HL-60/S4 treated with phorbol 12-myristate 13-acetate at 8.2 ng/mL for 4 days and 3 days (cell line): ENCODE data around the gene RIIAD1.
"Not testable (repeated sequence)": the region's sequence is repeated elsewhere in the genome, so short reads cannot be mapped to it uniquely, and the experiment has no call there.

Experiments
- in situ Hi-C: fragments of 300-500 bp; cut with MboI; formaldehyde crosslinking; loops from 2 replicates; pipeline ENCODE4 v1.15.0; 2022; ENCODE audit warnings: low sequenced_read_pairs

The RIIAD1 gene

DNA sequence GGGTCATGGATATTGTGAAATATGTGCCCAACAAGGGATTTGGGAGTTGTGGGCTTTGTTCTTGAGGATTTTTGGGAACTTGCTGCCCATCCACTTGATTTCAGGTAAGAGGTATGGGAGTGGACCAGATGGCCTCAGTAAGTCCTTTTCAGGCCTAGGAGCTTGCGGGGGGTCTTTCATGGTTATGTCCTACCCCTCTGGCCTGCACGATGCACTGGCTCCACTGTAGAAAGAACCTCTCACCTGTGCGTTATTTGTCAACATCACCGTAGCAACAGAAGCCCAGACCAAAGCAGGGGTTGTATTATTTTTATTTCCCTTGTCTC, 8.6 kb downstream of the RIIAD1 start:
- in situ Hi-C loops: no loop called here

DNA sequence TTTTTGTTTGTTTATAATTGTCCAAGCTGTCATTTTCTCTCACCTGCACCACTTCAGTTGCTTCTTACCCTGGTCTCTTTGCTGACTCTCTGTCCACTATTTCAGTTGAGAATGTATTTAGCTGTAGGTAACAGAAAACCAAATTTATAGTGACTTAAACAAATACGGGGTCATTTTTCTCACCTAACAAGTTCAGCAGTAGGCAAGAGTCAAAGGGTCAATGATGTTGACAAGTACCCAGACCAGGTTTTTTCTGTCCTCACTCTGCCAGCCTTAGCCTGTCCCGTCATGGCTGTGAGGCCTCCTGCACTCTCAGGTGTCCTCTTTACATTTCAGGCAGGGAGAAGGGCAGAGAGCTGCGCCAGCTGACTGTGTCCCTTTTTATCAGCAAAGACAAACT, 11.8 kb downstream of the RIIAD1 start:
- in situ Hi-C loops: no loop called here

DNA sequence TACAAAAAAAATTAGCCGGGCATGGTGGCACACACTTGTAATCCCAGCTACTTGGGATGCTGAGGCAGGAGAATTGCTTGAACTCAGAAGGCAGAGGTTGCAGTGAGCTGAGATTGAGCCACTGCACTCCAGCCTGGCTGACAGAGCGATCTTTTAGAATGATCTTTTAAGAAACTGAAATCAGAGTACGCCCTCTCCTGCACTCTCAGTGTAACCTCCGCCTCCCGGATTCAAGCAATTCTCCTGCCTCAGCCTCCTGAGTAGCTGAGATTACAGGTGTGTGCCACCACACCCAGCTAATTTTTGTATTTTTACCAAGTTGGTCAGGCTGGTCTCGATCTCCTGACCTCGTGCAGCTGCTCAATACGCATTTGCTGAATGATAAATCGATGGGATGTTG, 12.7 kb downstream of the RIIAD1 start:
- in situ Hi-C loops: not testable (repeated sequence)

DNA sequence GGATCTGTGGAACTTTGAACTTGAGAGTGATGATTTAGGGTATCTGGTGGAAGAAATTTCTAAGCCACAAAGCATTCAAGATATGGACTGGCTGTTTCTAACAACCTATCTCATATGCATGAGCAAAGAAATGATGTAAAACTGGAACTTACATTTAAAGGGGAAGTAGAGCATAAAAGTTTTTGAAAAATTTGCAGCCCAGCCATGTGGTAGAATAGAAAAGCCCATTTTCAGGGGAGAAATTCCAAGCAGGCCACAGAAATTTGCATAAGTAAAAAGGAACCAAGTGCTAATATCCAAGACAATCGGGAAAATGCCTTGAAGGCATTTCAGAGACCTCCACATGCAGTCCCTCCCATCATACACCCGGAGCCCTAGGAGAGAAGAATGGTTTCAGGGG, 15.7 kb downstream of the RIIAD1 start:
- in situ Hi-C loops: no loop called here

DNA sequence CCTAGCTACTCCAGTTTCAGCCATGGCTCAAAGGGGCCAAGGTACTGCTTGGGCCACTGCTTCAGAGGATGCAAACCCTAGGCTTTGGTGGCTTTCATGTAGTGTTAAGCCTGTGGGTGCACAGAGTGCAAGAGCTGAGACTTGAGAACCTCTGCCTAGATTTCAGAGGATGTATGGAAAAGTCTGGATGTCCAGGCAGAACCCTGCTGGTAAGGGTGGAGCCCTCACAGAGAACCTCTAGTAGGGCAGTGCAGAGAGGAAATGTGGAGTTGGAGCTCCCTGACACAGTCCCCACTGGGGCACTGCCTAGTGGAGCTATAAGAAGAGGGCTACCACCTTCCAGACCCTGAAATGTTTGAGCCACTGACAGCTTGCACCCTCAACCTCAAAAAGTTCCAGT, 16.2 kb downstream of the RIIAD1 start:
- in situ Hi-C loops: no loop called here

DNA sequence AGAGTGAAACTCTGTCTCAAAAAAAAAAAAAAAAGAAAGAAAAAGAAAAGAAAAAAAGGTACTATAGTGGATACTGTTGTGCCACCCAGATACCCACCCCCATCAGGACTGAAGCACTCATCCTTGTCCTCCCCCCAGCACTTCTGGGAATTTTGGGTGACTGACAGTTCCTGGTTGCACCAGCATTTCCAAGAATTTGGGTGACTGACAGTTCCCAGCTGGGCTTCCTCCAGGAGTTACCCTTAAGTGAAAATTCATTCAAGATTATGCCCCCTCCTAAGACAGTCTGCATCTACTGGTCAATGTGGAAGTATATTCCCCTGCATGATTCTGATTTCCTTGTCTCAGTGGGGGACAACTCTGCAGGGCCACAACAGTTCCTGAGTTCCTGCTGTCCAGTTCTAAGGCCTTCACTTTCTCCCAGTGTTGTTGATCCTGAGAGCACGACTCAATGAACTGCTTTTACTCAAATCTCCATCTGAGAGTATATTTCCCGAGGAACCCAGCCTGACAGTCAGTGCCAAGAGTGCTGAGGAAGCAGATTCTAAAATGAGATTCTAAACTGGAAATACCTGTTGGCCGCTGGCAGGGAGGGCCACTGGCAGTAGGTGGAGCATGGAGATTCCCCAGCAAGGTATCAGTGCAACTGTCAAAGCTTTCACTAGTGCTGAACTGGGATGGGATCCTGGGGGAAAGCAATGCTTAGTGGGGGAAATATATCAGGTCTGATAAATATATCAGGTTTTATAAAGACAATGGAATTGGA, 18.5 kb downstream of the RIIAD1 start:
- in situ Hi-C loops: no loop called here

DNA sequence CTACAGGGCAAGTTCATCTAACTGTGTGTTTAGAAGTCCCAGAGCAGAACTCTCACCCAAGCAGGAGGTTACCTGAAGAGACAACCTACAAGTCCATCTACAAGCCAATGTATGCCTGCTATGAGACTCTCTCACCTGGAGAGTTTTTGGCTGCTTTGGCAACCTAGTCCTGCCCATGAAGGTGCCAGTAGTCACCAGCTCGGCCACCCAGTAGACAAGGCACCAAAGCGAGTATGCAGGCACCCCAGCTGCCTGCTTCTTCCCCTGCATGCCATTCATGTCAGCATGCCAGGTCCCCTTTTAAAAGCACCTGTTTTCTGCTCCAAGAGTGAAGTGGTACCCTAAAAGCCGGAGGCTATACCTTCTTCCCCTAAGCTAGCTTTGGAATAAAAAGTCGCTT, 20.2 kb downstream of the RIIAD1 start:
- in situ Hi-C loops: no loop called here

DNA sequence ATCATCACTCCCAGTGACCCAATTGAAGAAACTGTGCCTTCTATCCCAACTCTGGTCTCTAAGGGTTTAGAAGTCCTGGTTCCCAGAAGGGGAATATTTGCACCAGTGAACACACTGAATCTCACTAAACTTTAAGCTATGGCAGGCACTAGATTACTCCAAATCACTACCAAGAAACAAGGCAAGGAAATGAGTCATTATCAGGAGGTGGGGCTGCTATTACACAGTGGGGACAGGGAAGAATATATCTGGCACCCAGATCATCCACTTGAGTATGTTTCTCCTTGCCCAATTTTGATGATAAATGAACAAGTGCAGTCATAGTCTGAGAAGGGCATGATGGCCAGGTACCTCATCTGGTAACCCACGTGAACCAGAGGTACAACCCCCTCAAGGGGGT, 35.0 kb downstream of the RIIAD1 start:
- in situ Hi-C loops: no loop called here

DNA sequence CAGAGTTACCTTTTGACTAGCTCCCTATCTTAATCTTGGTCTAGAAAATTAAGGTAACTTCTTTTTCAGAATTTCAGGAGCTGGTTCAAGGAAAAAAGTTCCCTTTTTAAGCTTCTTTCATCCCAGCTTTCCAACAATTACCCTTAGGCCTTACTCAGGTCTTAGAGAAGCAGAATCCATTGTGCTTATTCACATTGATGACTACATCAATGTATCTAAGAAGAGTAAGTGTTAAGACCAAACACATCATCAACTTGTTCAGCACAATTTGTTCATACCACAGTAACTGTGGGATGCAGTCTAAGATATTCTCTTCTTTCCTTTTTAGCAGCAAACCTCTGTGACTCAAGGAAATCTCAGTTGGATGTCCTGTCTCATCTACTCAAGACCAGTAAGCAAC, 37.9 kb downstream of the RIIAD1 start:
- in situ Hi-C loops: no loop called here

DNA sequence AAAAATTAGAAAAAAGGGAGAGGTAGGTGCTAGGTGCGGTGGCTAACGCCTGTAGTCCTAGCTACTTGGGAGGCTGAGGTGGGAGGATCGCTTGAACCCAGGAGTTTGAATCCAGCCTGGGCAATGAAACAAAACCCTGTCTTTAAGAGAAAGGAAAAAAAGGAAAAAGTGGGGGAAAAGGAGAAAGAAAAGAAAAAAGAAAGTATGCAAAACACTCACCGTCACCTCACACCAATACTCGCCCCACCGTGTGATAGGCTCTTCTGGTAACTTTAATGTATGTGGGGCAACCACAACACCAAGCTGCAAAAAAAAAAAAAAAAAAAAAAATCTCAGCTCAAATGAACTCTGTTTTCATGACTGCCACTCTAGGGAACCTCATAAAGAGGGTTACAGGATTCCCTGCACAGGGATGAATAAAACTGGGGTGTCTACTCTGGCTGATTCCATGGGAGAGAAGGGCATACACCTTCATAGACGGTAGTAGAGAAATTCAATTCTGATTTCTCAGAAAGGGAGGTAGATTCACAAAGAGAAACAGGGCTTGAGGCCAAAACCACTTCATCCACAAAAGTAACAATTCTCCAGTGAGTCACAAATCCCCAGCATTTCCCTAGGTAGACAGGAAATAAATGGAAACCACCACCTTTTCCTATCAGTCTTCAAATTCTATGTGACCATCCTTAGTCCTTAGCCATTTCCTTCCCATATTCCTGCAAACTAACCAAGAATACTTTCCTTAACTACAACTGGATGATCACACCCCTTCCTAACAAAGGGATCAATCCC, 39.5 kb downstream of the RIIAD1 start:
- in situ Hi-C loops: no loop called here

DNA sequence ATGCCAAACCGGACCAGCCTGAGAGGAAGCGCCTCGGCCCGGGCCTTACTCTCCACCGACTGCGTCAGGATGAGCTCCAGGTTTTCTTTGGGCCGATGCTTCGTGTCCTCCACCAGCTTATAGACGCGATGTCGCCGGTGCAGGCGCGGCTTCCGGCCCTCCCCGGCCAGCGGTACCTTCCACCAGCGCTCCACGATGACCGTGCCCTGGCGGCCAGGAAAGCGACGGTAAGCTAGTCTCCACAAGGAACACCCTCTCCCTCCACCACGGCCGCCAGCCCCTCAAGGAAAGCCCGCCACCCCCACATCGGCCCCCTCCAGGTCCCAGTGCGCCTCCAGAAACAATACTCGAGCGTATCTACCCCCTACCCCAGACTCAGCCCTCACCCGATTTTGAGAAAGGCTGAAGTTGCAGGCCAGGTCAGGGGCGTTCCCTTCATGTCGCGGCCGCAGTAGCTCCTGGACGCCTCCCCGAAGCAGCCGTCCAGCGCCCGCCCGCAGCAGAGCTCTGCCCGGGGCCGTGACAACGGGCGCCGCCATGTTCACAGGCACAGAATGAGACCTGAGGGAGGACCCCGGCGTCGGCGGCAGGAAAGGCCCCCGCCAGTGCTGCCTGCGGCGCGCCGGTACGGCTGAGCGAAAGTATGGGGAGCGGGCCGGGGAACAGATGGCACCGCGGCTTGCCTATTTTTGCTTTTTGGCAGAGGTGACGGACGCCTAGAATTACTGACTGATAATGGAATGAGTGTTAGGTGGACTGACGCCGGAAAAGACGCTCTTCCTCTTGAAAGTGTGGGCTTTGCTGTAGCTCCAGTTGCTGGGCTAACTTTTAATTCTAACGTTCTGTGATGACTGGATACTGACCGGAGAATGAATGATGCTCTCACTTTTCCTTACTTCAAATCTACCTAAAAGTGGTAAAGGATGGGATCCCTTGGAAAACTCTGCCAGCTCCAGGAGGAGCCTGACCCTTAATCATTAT, 41.9 kb downstream of the RIIAD1 start, which contains the start of gene MRPL9:
Gene MRPL9, minus strand, starts transcription at position 556 of the 981 bp plus-strand sequence. Its CDS starts 17 bp downstream, at position 539.
- in situ Hi-C loops: no loop called here

DNA sequence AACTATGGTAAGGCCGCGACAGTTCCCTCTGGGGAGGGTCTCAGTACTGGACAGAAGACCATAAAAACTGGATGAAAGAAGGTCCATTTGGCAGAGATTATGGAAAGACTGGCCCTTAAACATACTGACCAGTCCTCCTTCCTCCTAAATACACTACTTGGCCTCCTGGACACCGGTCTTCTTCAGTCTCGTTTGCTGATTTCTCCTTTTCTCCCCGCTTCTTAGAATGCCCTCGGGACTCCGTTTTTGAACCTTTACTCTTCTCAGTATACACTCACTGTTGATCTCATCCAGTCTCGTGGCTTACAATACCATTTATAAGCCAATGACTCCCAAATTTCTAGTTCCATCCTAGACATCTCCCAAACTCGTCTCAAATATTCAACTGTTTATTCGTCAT, 42.7 kb downstream of the RIIAD1 start:
- in situ Hi-C loops: no loop called here

DNA sequence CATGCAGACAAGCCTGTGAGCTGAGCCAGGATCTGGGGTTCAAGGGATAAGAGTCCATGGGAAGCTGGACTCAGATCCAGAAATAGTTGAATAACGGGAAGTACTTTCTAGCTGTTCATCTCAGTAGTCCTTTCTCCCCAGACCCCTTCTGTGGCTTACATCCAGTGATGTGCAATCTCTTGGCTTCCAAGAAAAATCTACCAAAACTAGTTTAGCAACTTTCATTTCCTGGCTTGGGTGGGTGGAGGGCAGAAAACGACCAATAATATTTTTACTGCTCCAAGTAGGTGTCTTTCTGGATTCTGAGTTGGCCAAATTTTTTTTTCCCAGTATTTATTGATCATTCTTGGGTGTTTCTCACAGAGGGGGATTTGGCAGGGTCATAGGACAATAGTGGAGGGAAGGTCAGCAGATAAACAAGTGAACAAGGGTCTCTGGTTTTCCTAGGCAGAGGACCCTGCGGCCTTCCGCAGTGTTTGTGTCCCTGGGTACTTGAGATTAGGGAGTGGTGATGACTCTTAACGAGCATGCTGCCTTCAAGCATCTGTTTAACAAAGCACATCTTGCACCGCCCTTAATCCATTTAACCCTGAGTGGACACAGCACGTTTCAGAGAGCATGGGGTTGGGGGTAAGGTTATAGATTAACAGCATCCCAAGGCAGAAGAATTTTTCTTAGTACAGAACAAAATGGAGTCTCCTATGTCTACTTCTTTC, 47.2 kb downstream of the RIIAD1 start:
- in situ Hi-C loops: not testable (repeated sequence)

DNA sequence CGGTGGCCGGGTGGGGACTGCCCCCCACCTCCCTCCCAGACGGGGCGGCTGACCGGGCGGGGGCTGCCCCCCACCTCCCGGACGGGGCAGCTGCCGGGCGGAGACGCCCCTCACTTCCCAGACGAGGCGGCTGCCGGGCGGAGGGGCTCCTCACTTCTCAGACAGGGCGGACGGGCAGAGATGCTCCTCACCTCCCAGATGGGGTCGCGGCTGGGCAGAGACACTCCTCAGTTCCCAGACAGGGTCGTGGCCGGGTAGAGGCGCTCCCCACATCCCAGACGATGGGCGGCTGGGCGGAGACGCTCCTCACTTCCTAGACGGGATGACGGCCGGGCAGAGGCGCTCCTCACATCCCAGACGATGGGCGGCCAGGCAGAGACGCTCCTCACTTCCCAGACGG, 47.9 kb downstream of the RIIAD1 start:
- in situ Hi-C loops: not testable (repeated sequence)

DNA sequence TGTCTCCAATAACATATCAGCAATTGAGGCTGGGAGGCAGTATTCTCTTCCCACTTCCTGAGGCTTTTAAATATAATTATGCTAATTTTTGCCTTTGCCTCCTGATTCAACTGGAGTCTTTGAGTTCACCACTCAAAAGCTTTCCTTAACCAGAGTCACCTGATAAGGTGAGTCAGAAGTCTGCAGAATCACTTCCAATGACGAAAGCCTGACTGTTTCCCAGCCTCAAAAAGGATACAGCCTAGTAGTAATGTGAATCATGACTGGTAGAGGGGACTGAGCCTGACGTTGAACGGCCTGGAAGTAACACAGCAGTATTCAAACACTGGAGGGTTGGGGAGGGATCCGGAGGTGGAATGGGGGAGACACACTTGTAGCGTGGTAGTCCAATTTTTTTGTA, 52.4 kb downstream of the RIIAD1 start:
- in situ Hi-C loops: no loop called here

DNA sequence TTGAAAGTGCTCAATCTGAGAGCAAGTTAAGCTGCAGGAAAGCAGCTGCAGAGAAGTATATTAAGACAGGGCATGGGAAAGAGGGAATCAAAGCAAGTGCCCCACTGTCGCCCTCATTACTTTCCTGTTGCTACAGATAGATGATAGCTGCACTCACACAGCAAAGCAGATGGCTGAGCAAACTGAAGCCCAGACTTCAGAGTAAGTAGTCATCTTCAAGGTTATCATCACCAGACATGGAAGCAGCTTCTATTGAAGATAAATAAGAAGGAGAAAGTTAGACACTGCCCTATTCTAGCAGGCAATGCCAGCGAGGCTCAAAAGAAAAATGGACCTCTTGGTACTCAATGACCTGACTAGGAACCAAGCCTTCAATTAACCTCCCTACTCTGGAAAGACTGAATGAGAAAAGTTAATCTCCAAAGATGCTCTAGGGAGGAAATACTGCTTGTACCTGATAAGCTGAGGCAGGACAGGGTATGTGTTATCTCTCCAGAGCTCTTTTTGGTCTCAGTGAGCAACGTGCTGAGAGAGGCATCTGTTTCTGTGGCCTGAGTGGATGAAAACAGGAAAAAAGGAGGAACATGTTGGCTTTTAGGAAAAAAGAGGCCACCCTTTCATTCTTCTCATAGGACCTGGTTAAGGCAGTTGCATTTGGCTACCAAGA, 53.1 kb downstream of the RIIAD1 start:
- in situ Hi-C loops: no loop called here

DNA sequence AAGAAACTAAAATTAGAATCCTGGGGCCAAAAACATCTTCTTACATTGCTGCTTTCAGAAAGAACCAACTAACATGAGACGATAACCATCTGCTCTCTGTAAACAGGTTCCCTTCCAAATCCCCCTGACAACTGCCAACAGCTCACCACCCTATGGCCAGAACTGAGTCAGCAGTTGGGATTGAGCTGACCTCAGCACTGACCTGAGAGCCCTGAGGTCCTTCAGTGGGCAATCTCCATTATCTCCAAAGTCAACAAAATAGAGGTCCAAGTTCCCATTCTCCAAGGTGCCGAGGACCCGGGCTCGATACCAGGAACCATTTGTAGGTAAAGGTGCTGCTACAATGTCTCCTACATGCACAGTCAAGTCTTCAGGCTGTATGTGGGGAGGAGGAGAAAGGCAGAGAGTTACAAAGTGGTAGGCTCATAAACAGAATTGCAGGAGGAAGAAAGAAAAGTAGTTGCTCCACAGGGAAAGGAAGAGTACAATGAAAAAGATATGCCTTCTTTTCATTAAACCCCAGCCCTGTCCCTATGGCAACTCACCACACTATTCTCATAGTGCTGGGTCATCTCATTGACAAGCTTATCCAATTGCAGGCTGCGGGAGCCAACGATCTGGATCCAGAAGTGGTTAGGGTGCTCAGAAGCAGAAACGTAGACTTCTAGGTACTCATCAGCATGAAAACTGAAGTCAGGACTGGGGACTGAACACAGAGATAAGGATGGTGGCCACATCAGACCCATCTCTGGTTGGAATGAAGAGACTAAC, 54.8 kb downstream of the RIIAD1 start:
- in situ Hi-C loops: no loop called here

DNA sequence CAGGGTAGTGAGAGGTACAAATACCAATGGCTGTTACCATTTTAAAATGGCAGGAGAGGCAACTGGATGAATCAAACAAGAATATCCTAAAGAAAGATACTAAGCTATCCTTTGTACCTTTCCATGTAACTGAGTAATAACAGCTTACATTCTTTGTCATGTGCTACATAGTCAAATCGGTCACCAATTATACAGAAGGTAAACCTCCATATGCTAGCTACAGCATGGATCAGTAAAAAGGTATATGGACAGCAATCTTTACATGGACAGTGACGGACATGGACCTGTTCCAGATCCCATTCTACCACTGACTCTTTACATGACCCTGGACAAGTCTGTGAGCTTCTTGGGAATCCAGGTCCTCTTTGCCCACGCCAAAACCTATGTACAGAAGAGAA, 55.3 kb downstream of the RIIAD1 start:
- in situ Hi-C loops: no loop called here

DNA sequence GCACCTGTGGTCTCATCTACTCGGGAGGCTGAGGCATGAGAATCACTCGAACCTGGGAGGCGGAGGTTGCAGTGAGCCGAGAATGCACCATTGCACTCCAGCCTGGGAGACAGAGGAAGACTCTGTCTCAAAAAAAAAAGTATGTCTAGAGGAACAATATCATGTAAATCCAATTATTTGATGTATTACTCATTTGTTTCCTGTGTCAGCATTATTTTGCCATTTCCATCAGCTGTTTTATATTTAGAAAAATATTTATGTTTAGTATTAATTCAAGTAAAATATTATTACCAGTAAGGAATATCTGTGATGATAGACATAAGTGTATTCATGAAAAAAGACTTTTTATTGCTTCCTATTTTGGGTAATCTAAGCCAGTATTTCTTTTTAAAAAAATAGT, 56.0 kb downstream of the RIIAD1 start:
- in situ Hi-C loops: no loop called here
